HG03159 (cell line): ENCODE results near the gene TRAF5.
"Not testable (repeated sequence)": the region's sequence is repeated elsewhere in the genome, so short reads cannot be mapped to it uniquely, and the experiment has no call there.

Experiments
- ATAC-seq: cut with Tn5 transposase; IDR thresholded peaks from one replicate; pipeline ENCODE4 v1.9.1; 2021; ENCODE audit warnings: mild to moderate bottlenecking, moderate library complexity; ENCODE audit not compliant: unreplicated experiment

The TRAF5 gene

GRCh38 chr1:211344152-211344618 lies 17.6 kb downstream of the TRAF5 start:
- ATAC-seq, result no peak

- ATAC-seq, result no peak
These were observed 19.1 kb downstream of the TRAF5 start for GRCh38 chr1:211345719-211346118.

- no peak for ATAC-seq
These were observed 20.6 kb downstream of the TRAF5 start for GRCh38 chr1:211347077-211347844.

GRCh38 chr1:211348547-211348946 lies 21.9 kb downstream of the TRAF5 start:
- no peak for ATAC-seq

GRCh38 chr1:211349741-211350140 lies 23.1 kb downstream of the TRAF5 start:
- ATAC-seq, result no peak

GRCh38 chr1:211352055-211352454 lies 25.4 kb downstream of the TRAF5 start:
- not testable (repeated sequence) for ATAC-seq

- no peak for ATAC-seq
These were observed 25.8 kb downstream of the TRAF5 start for GRCh38 chr1:211352465-211352864.

GRCh38 chr1:211352985-211353515 lies 26.4 kb downstream of the TRAF5 start:
- peak; percentile 87 for ATAC-seq

GRCh38 chr1:211353562-211354212 lies 27.1 kb downstream of the TRAF5 start:
- ATAC-seq, result no peak

- ATAC-seq, result no peak
These were observed 29.2 kb downstream of the TRAF5 start for GRCh38 chr1:211355873-211356272.

GRCh38 chr1:211356723-211357407 lies 30.2 kb downstream of the TRAF5 start:
- no peak for ATAC-seq

- ATAC-seq, result no peak
These were observed 32.1 kb downstream of the TRAF5 start for GRCh38 chr1:211358685-211359084.

GRCh38 chr1:211359876-211360275 lies 33.2 kb downstream of the TRAF5 start:
- ATAC-seq, result no peak

GRCh38 chr1:211361202-211361601 lies 34.6 kb downstream of the TRAF5 start:
- ATAC-seq, result no peak

- no peak for ATAC-seq
These were observed 43.0 kb downstream of the TRAF5 start for GRCh38 chr1:211369640-211370039.

GRCh38 chr1:211370669-211371068 lies 44.0 kb downstream of the TRAF5 start:
- ATAC-seq, result no peak

GRCh38 chr1:211371406-211372105 lies 44.9 kb downstream of the TRAF5 start:
- no peak for ATAC-seq

GRCh38 chr1:211372463-211372862 lies 45.8 kb downstream of the TRAF5 start:
- ATAC-seq, result no peak

GRCh38 chr1:211375146-211375818 lies 48.6 kb downstream of the TRAF5 start:
- ATAC-seq, result no peak

- ATAC-seq, result no peak
These were observed 49.3 kb downstream of the TRAF5 start for GRCh38 chr1:211375949-211376348.
